Calu3 (cell line): Measurements from ENCODE around the gene PAX8. TPM values are rescaled to one million over a fixed set of nuclear protein-coding genes. Genes with fewer than 3 reads are reported as not detected.

Experiments
- BruUV-seq: library from RNA; stranded (reverse); fragments of 400-500 nt; replicated peaks from 2 replicates; lab custom pipeline; 2021; lab: Mats Ljungman, UMichigan
- CTCF ChIA-PET: fragments of 300-600 bp; sonication (Branson Sonifier 250); formaldehyde crosslinking; loops from one replicate; lab custom pipeline; 2022; ENCODE audit warnings: antibody characterized with exemption; lab: Charles Lee
- DNase-seq: peaks from one replicate; pipeline ENCODE4 v3.0.0; 2022
- H3K27ac Mint-ChIP-seq: one replicate; pipeline ENCODE4 v1.8.0; 2022; ENCODE audit warnings: mixed read lengths; ENCODE audit not compliant: unreplicated experiment
- H3K27me3 Mint-ChIP-seq: one replicate; pipeline ENCODE4 v1.8.0; 2022; ENCODE audit warnings: mixed read lengths; ENCODE audit not compliant: unreplicated experiment
- H3K36me3 Mint-ChIP-seq: one replicate; pipeline ENCODE4 v1.8.0; 2022; ENCODE audit warnings: mild to moderate bottlenecking, moderate library complexity, mixed read lengths; ENCODE audit not compliant: insufficient read depth, unreplicated experiment
- H3K4me1 Mint-ChIP-seq: one replicate; pipeline ENCODE4 v1.8.0; 2022; ENCODE audit warnings: mild to moderate bottlenecking, low read depth, mixed read lengths; ENCODE audit not compliant: unreplicated experiment
- H3K4me3 Mint-ChIP-seq: one replicate; pipeline ENCODE4 v1.8.0; 2022; ENCODE audit warnings: mild to moderate bottlenecking, low read depth, moderate library complexity, mixed read lengths; ENCODE audit not compliant: unreplicated experiment
- H3K9me3 Mint-ChIP-seq: one replicate; pipeline ENCODE4 v1.8.0; 2022; ENCODE audit warnings: low read depth, mixed read lengths; ENCODE audit not compliant: unreplicated experiment
- intact Hi-C: fragments of 100-400 bp; cut with micrococcal nuclease; formaldehyde crosslinking; loops from one replicate; pipeline ENCODE4 v1.10.0; 2022; ENCODE audit not compliant: unreplicated experiment
- total RNA-seq: library from RNA; stranded (reverse); gene quantifications from 2 replicates; pipeline ENCODE4 v1.2.3, GENCODE V29; 2022
- TF ChIP-seq, protein P1 (sequence below): fragments of 200-600 bp; IDR thresholded peaks from one replicate; pipeline ENCODE4 v1.8.0; 2022; ENCODE audit warnings: antibody characterized with exemption; ENCODE audit not compliant: unreplicated experiment

PAX8 gene
- total RNA-seq, 1 experiment from 2014 or later, result 12.2 TPM

DNA sequence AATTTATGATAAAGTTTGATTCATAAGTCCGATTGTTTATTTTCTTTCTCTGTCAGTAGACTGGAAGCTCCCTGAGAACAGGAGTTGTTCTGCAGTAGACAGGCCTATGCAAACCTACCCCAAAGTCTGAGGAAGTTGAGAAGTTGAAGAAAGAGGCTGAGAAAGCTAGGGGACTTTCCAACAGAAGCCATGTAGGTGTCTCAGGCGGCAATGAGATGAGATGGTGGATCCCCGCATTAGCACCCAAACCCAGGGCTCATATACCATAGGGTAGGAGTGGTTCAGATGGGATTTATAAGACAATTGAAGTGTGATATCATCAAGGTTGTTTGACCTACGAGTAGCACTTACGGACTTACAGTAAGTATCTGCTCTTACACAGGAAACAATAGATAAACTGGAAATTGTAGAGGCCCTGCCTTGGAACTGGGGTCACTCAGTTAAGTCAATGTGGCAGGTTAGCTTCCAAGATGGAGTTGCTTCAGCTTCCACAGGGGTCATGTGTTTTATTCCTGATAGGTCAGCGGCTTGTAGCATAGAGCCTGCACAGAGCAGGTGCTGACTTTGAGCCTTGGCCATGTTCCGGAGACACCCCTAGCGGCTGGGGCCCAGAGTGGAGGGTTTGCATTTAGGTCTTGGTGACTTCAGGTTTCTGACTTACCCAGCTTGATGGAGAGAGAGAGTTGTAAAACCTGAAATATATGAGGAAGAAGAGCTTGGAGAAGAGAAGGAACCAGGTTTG is 107.2 kb downstream of the PAX8 start:
- peaks cover 3% of the 10 kb centered on the region for H3K9me3 Mint-ChIP-seq
- TF ChIP-seq, protein P1, sequence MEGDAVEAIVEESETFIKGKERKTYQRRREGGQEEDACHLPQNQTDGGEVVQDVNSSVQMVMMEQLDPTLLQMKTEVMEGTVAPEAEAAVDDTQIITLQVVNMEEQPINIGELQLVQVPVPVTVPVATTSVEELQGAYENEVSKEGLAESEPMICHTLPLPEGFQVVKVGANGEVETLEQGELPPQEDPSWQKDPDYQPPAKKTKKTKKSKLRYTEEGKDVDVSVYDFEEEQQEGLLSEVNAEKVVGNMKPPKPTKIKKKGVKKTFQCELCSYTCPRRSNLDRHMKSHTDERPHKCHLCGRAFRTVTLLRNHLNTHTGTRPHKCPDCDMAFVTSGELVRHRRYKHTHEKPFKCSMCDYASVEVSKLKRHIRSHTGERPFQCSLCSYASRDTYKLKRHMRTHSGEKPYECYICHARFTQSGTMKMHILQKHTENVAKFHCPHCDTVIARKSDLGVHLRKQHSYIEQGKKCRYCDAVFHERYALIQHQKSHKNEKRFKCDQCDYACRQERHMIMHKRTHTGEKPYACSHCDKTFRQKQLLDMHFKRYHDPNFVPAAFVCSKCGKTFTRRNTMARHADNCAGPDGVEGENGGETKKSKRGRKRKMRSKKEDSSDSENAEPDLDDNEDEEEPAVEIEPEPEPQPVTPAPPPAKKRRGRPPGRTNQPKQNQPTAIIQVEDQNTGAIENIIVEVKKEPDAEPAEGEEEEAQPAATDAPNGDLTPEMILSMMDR, result no peak
- intact Hi-C loops, result no loop called here
- no peaks in the 10 kb centered on the region for H3K27me3 Mint-ChIP-seq
- H3K4me3 Mint-ChIP-seq, result no peak overlapping the region
- no TSS peak for BruUV-seq
- H3K27ac Mint-ChIP-seq, result no peak overlapping the region
- H3K4me1 Mint-ChIP-seq, result peaks cover 10% of the 10 kb centered on the region
- CTCF ChIA-PET, result no interaction called here
- DNase-seq, result no peak
- peaks cover 9% of the 10 kb centered on the region for H3K36me3 Mint-ChIP-seq

DNA sequence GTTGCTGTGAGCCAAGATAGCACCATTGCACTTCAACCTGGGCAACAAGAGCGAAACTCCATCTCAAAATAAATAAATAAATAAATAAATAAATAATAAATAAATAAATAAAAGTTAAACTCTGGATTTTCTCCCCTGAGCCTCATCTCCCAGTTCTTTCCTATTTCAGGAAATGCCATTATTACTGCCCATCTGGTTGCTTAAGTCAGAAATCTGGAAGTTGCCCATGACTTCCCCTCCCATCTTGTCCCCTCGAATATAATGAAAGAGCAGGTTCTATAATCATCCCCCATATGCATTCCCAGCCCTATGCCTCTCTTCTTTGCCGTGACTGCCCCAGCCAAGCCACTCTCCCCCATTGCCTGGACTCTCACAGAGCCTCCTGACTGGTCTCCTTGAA is 109.1 kb downstream of the PAX8 start:
- CTCF ChIA-PET, result no interaction called here
- Mint-ChIP-seq H3K27me3 (no peaks in the 10 kb centered on the region), H3K27ac (peak overlapping the region; percentile 69), H3K9me3 (peaks cover 3% of the 10 kb centered on the region), H3K36me3 (peaks cover 9% of the 10 kb centered on the region), H3K4me1 (peaks cover 16% of the 10 kb centered on the region), H3K4me3 (no peak overlapping the region)
- DNase-seq, result no peak
- intact Hi-C loops, result no loop called here
- no TSS peak for BruUV-seq
- TF ChIP-seq, protein P1, result no peak

DNA sequence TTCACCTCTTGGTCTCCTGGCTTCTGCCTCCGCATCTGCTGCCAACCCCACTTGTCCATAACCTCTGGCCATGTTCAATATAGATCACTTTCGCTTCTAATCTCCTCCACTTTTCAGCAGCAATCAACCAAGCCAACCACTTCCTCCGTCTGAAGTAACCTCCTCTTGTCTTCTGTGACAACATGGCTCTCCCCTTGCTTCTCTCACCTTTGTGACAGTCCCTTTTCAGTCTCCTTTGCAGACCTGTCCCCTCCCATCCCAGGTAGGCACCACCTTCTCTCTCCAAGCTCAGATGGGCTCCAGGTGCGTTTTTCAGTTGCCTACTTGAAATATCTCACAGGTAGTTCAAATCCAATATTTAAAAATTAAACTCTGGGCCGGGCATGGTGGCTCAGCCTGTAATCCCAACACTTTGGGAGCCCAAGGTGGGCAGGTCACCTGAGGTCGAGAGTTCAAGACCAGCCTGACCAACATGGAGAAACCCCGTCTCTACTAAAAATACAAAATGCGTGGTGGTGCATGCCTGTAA is 109.7 kb downstream of the PAX8 start:
- no TSS peak for BruUV-seq
- intact Hi-C loops, result no loop called here
- Mint-ChIP-seq H3K27me3 (no peaks in the 10 kb centered on the region), H3K9me3 (peaks cover 3% of the 10 kb centered on the region), H3K36me3 (peaks cover 9% of the 10 kb centered on the region), H3K27ac (no peak overlapping the region), H3K4me3 (no peak overlapping the region), H3K4me1 (peaks cover 21% of the 10 kb centered on the region)
- no peak for DNase-seq
- CTCF ChIA-PET, result no interaction called here
- TF ChIP-seq, protein P1, result no peak

DNA sequence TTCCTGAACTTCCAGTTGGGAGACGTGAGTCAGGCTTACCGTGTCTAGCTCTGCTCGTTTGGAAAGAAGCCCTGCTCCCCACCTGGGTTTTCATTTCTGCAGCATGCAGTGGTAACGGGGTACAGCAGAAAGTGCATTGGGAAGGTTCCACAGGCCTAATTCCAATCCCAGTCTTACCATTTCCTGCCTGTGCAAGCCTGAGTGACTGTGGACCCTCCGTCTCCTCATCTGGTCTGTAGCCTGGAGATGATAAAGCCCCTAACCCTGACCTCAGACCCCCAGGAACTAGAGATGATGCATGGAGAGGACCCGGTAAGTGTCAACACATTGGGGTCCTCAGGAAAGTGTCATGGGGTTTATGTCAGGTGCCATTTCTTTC is 110.8 kb downstream of the PAX8 start:
- CTCF ChIA-PET, result interaction anchor here (0.8 kb wide), 1 partner anchor 9 kb away, joined by 4 read pairs; no protein-coding TSS in a partner anchor
- H3K36me3 Mint-ChIP-seq, result peaks cover 9% of the 10 kb centered on the region
- H3K27ac Mint-ChIP-seq, result no peak overlapping the region
- H3K9me3 Mint-ChIP-seq, result peaks cover 3% of the 10 kb centered on the region
- peaks cover 25% of the 10 kb centered on the region for H3K4me1 Mint-ChIP-seq
- no peak for DNase-seq
- H3K4me3 Mint-ChIP-seq, result no peak overlapping the region
- intact Hi-C loops, result no loop called here
- TF ChIP-seq, protein P1, result no peak
- BruUV-seq, result no TSS peak
- H3K27me3 Mint-ChIP-seq, result no peaks in the 10 kb centered on the region
